Muscle layer of colon (tissue), 2 donors: ENCODE measurements around the gene CEP104.

Experiments used
- H3K27ac ChIP-seq: one replicate; pipeline ENCODE4 v1.7.0; 2013; ENCODE audit warnings: low read depth, mild to moderate bottlenecking, low read length, moderate library complexity
- H3K27me3 ChIP-seq, 2 donors: one replicate each; pipeline ENCODE4 v1.7.0; 2013; ENCODE audit warnings: low read length in 2 of 2, mild to moderate bottlenecking in 2 of 2; ENCODE audit not compliant: insufficient read depth in 2 of 2, control insufficient read depth in 1 of 2
- H3K36me3 ChIP-seq: one replicate; pipeline ENCODE4 v1.7.0; 2013; ENCODE audit warnings: mild to moderate bottlenecking, low read length; ENCODE audit not compliant: insufficient read depth
- H3K4me1 ChIP-seq: one replicate; pipeline ENCODE4 v1.7.0; 2013; ENCODE audit warnings: mild to moderate bottlenecking, low read length; ENCODE audit not compliant: insufficient read depth
- H3K4me3 ChIP-seq, 2 donors: one replicate each; pipeline ENCODE4 v1.7.0; 2013; ENCODE audit warnings: low read length in 2 of 2, low read depth in 1 of 2, mild to moderate bottlenecking in 1 of 2, moderate library complexity in 1 of 2
- H3K9ac ChIP-seq: one replicate; pipeline ENCODE4 v1.7.0; 2013; ENCODE audit warnings: low read length
- H3K9me3 ChIP-seq: one replicate; pipeline ENCODE4 v1.7.0; 2013; ENCODE audit warnings: mild to moderate bottlenecking, low read length
- donor health status: abdominal sarcoma.
- donor health status: Adenocarcinoma of cecum.

The CEP104 gene

GRCh38 chr1:3879787-3880428 lies 22.9 kb upstream of the CEP104 start:
- Histone ChIP-seq H3K4me1 (no peaks in the 10 kb centered on the region), H3K27ac (no peak overlapping the region), H3K36me3 (peaks cover 37% of the 10 kb centered on the region), H3K27me3 (no peaks in the 10 kb centered on the region), H3K4me3 (no peak overlapping the region), H3K9ac (no peak overlapping the region), H3K9me3 (peaks cover 9% of the 10 kb centered on the region)

GRCh38 chr1:3879099-3879498 lies 22.1 kb upstream of the CEP104 start:
- Histone ChIP-seq H3K4me1 (no peaks in the 10 kb centered on the region), H3K27me3 (no peaks in the 10 kb centered on the region), H3K27ac (no peak overlapping the region), H3K4me3 (no peak overlapping the region), H3K36me3 (peaks cover 35% of the 10 kb centered on the region), H3K9ac (no peak overlapping the region), H3K9me3 (peaks cover 9% of the 10 kb centered on the region)

GRCh38 chr1:3876716-3877115 lies 19.7 kb upstream of the CEP104 start:
- H3K9ac ChIP-seq, result no peak overlapping the region
- H3K9me3 ChIP-seq, result peaks cover 9% of the 10 kb centered on the region
- no peak overlapping the region for H3K27ac ChIP-seq
- peaks cover 36% of the 10 kb centered on the region for H3K36me3 ChIP-seq
- H3K4me1 ChIP-seq, result no peaks in the 10 kb centered on the region
- H3K4me3 ChIP-seq, result no peak overlapping the region
- H3K27me3 ChIP-seq, result no peaks in the 10 kb centered on the region

GRCh38 chr1:3874736-3875135 lies 17.7 kb upstream of the CEP104 start:
- no peak overlapping the region for H3K9ac ChIP-seq
- no peak overlapping the region for H3K4me3 ChIP-seq
- peaks cover 9% of the 10 kb centered on the region for H3K9me3 ChIP-seq
- peaks cover 48% of the 10 kb centered on the region for H3K36me3 ChIP-seq
- no peaks in the 10 kb centered on the region for H3K27me3 ChIP-seq
- H3K27ac ChIP-seq, result no peak overlapping the region
- no peaks in the 10 kb centered on the region for H3K4me1 ChIP-seq

- H3K27ac ChIP-seq, result no peak overlapping the region
- peaks cover 51% of the 10 kb centered on the region for H3K36me3 ChIP-seq
- H3K27me3 ChIP-seq, result no peaks in the 10 kb centered on the region
- no peaks in the 10 kb centered on the region for H3K9me3 ChIP-seq
- H3K4me3 ChIP-seq, result no peak overlapping the region
- no peak overlapping the region for H3K9ac ChIP-seq
- H3K4me1 ChIP-seq, result no peaks in the 10 kb centered on the region
These were observed 15.5 kb upstream of the CEP104 start for GRCh38 chr1:3872546-3872945.

- H3K27ac ChIP-seq, result no peak overlapping the region
- H3K4me3 ChIP-seq, result no peak overlapping the region
- no peaks in the 10 kb centered on the region for H3K9me3 ChIP-seq
- H3K36me3 ChIP-seq, result peaks cover 56% of the 10 kb centered on the region
- no peaks in the 10 kb centered on the region for H3K27me3 ChIP-seq
- no peaks in the 10 kb centered on the region for H3K4me1 ChIP-seq
- no peak overlapping the region for H3K9ac ChIP-seq
These were observed 14.4 kb upstream of the CEP104 start for GRCh38 chr1:3871451-3871805.

GRCh38 chr1:3869751-3870301 lies 12.8 kb upstream of the CEP104 start:
- H3K4me1 ChIP-seq, result no peaks in the 10 kb centered on the region
- no peak overlapping the region for H3K4me3 ChIP-seq
- H3K27ac ChIP-seq, result no peak overlapping the region
- H3K36me3 ChIP-seq, result peaks cover 44% of the 10 kb centered on the region
- no peaks in the 10 kb centered on the region for H3K9me3 ChIP-seq
- no peak overlapping the region for H3K9ac ChIP-seq
- no peaks in the 10 kb centered on the region for H3K27me3 ChIP-seq

- Histone ChIP-seq H3K36me3 (peaks cover 35% of the 10 kb centered on the region), H3K27me3 (no peaks in the 10 kb centered on the region), H3K9ac (no peak overlapping the region), H3K4me1 (no peaks in the 10 kb centered on the region), H3K9me3 (no peaks in the 10 kb centered on the region), H3K4me3 (no peak overlapping the region), H3K27ac (no peak overlapping the region)
These were observed 11.5 kb upstream of the CEP104 start for GRCh38 chr1:3868464-3869006.

- Histone ChIP-seq H3K36me3 (peaks cover 30% of the 10 kb centered on the region), H3K27ac (no peak overlapping the region), H3K4me3 (no peak overlapping the region), H3K9ac (no peak overlapping the region), H3K9me3 (no peaks in the 10 kb centered on the region), H3K27me3 (no peaks in the 10 kb centered on the region), H3K4me1 (no peaks in the 10 kb centered on the region)
These were observed 8.7 kb upstream of the CEP104 start for GRCh38 chr1:3865606-3866160.

- Histone ChIP-seq H3K27ac (no peak overlapping the region), H3K9me3 (no peaks in the 10 kb centered on the region), H3K36me3 (peaks cover 22% of the 10 kb centered on the region), H3K4me3 (no peak overlapping the region), H3K9ac (no peak overlapping the region), H3K4me1 (no peaks in the 10 kb centered on the region), H3K27me3 (no peaks in the 10 kb centered on the region)
These were observed 7.9 kb upstream of the CEP104 start for GRCh38 chr1:3864884-3865283.

- Histone ChIP-seq H3K4me1 (no peaks in the 10 kb centered on the region), H3K36me3 (peaks cover 14% of the 10 kb centered on the region), H3K4me3 (no peak overlapping the region), H3K27me3 (no peaks in the 10 kb centered on the region), H3K27ac (no peak overlapping the region), H3K9me3 (no peaks in the 10 kb centered on the region), H3K9ac (no peak overlapping the region)
These were observed 6.4 kb upstream of the CEP104 start for GRCh38 chr1:3863231-3863935.
